Activated naive CD4-positive, alpha-beta T cell treated with anti-CD3 and anti-CD28 coated beads, Interleukin-2, amount 50 U/mL, for 72 hours (primary cell): Measurements from ENCODE around the gene CAPS. TPM values are rescaled to one million over a fixed set of nuclear protein-coding genes. Genes with fewer than 3 reads are reported as not detected.
A peak's percentile ranks its signal among the peaks of the same experiment; 100 is the strongest.
"Not testable (repeated sequence)": the region's sequence is repeated elsewhere in the genome, so short reads cannot be mapped to it uniquely, and the experiment has no call there.

ENCODE experiments used
- ATAC-seq, 2 donors: fragments of 150-1000 bp; cut with Tn5 transposase; 2 replicates each; pipeline ENCODE4 v1.10.0; 2021; ENCODE audit warnings: mild to moderate bottlenecking in 2 of 2, moderate library complexity in 2 of 2
- DNase-seq, 2 donors: peaks; one replicate each; pipeline ENCODE4 v3.0.0; 2021 to 2022; ENCODE audit warnings: low spot score in 2 of 2
- H3K27ac Mint-ChIP-seq, 2 donors: one replicate each; pipeline ENCODE4 v1.8.0; 2022; ENCODE audit warnings: mild to moderate bottlenecking in 2 of 2, mixed read lengths in 2 of 2
- H3K36me3 Mint-ChIP-seq, 2 donors: one replicate each; pipeline ENCODE4 v1.8.0; 2022; ENCODE audit warnings: mixed read lengths in 2 of 2
- H3K9me3 Mint-ChIP-seq, 2 donors: one replicate each; pipeline ENCODE4 v1.8.0; 2022; ENCODE audit warnings: mixed read lengths in 2 of 2
- total RNA-seq, 2 donors: library from RNA; stranded (reverse); gene quantifications; one replicate each; pipeline ENCODE4 v1.2.3, GENCODE V29; 2022

CAPS gene
- total RNA-seq, 2 donors from 2014 or later, result 5.1 to 6.0 TPM

GRCh38 chr19:5884065-5884811 is 29.8 kb upstream of the CAPS start:
- not testable (repeated sequence) for H3K9me3 Mint-ChIP-seq, H3K36me3 Mint-ChIP-seq, ATAC-seq, H3K27ac Mint-ChIP-seq, DNase-seq

- Mint-ChIP-seq H3K27ac (no peak overlapping the region), H3K36me3 (no peaks in the 10 kb centered on the region), H3K9me3 (no peaks in the 10 kb centered on the region)
- DNase-seq (no peak), ATAC-seq (no peak)
These were observed 24.6 kb upstream of the CAPS start for GRCh38 chr19:5889288-5889971.

DNA sequence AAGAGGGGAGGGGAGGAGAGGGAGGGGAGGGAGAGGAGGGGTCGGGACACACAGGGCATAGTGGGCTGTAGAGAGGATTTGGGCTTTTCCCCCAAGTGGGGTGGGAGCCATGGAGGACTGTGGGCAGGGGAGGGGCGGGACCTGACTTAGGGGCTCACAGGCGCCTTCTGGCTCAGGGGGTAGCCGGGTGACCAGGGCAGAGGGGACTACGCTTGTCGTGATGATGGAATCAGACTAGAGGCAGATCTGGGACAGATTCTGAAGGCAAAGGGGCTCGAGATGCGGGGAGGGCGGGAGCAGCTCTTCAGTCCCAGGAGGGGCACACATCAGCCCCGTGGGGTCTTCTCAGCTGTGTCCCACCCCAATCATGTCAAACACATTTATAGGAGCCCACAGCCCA is 24.0 kb upstream of the CAPS start:
- no peak for DNase-seq
- H3K9me3 Mint-ChIP-seq, result no peaks in the 10 kb centered on the region
- H3K27ac Mint-ChIP-seq, result no peak overlapping the region
- no peak for ATAC-seq
- no peaks in the 10 kb centered on the region for H3K36me3 Mint-ChIP-seq

DNA sequence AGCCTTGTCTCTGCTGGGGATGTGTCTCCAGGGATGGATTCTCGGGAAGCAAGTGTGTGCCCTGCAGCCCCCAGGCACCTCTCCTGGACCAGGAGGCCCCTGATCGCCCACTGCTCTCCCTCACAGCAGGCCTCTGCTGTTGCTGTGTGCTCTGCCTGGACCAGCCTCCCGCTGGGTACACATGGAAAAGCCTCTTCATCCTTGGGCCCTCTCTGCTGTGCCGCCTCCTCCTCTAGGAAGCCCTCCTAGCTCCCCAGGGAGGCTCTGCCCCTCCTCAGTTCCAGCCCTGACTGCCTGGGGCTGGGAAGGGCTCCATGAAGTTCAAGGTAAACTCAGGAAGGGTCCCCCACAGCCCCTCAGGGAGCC is 22.5 kb upstream of the CAPS start:
- Mint-ChIP-seq H3K36me3 (no peaks in the 10 kb centered on the region), H3K27ac (peak overlapping the region in 1 of 2 donors; percentile 53), H3K9me3 (no peaks in the 10 kb centered on the region)
- DNase-seq (no peak), ATAC-seq (no peak)

DNA sequence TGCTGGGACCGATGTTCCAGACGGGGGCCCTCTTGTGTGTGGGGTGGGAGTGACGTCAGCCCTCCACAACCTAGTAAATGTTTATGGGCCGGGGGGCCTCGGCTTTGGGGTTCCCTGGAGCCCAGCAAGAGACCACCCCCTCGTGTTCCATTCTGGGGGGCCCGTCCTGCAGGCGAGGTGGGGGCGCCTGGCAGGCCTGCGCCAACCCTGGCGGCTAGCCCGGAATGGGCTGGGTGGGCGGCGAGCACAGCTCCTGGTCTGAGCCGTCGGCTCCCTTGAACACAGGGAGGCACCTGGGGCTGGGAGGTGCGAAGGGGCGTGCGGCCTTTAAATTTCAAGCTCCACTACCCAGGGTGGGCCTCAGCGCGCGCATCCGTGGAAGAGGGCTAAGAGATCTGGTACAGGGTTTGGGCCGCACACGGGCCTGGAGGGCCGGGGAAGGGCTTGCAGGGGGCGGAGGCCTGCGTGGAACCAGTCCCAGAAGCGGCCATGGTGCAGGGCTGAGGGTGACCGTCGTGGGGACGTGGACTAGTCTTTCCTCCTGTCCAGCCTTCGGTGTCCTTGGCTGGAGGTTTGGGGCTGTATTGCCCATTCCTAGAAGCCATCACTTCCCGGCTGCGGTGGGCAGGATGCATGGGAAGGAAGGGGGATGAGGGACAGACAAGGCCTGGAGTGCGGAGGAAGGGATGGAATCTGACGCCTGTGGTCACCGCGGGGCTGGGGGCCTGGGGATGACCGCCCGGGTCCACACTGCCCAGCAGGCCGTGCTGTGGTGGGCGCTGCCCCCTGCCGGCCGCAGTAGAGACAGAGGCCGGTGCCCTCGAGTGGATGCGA is 21.9 kb upstream of the CAPS start:
- Mint-ChIP-seq H3K9me3 (no peaks in the 10 kb centered on the region), H3K36me3 (no peaks in the 10 kb centered on the region), H3K27ac (peak overlapping the region in 1 of 2 donors; percentile 53)
- DNase-seq, result peak in 1 of 2 donors; percentile 28
- ATAC-seq, result peak; percentile 60 to 74

DNA sequence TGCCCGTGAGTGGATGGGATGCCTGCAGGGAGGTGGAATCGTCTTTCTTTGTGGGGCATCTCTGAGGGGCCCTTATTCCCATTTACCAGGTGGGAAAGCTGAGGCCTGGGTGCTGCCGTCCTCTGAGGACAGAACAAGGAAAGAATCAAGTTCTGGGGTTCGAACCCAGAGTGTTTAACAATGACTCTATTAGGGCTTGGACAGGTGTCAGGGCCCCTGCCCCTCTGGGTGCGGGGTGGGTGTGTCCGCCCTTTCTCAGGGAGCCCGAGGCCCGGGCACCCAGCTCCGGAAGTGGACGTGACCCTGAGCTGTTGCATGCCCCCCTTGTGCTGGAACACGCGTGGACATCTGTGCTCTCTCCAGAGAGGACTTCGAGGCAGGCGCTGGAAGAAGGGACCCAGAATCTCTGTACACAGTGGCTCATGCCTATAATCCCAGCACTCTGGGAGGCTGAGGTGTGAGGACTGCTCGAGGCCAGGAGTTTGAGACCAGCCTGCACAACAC is 21.2 kb upstream of the CAPS start:
- ATAC-seq (no peak), DNase-seq (no peak)
- Mint-ChIP-seq H3K9me3 (no peaks in the 10 kb centered on the region), H3K27ac (peak overlapping the region in 1 of 2 donors; percentile 53), H3K36me3 (no peaks in the 10 kb centered on the region)

DNA sequence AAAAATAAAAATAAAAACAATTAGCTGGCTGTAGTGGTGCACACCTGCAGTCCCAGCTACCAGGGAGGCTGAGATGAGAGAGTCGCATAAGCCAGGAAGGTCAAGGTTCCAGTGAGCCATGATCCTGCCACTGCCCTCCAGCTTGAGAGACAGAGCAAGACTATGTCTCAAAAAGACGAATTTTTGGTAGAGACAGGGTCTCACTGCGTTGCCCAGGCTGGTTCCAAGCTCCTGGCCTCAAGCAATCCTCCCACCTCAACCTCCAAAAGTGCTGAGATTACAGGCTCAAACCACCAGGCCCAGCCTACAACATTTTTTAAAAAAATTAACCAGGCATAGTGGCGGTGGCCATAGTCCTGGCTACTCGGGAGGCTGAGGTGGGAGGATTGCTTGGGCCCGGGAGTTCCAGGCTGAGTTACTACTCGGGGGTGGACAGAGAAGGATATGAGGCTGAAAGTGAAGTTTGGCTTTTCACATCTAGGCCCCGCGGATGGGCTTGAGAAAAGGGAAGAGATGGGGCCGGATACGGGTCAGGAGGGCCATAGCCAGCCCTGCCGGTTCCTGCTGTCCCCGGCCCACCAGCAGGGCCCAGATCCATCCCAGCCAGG is 20.7 kb upstream of the CAPS start:
- Mint-ChIP-seq H3K9me3 (no peaks in the 10 kb centered on the region), H3K27ac (peak overlapping the region in 1 of 2 donors; percentile 65), H3K36me3 (no peaks in the 10 kb centered on the region)
- ATAC-seq, result no peak
- no peak for DNase-seq

DNA sequence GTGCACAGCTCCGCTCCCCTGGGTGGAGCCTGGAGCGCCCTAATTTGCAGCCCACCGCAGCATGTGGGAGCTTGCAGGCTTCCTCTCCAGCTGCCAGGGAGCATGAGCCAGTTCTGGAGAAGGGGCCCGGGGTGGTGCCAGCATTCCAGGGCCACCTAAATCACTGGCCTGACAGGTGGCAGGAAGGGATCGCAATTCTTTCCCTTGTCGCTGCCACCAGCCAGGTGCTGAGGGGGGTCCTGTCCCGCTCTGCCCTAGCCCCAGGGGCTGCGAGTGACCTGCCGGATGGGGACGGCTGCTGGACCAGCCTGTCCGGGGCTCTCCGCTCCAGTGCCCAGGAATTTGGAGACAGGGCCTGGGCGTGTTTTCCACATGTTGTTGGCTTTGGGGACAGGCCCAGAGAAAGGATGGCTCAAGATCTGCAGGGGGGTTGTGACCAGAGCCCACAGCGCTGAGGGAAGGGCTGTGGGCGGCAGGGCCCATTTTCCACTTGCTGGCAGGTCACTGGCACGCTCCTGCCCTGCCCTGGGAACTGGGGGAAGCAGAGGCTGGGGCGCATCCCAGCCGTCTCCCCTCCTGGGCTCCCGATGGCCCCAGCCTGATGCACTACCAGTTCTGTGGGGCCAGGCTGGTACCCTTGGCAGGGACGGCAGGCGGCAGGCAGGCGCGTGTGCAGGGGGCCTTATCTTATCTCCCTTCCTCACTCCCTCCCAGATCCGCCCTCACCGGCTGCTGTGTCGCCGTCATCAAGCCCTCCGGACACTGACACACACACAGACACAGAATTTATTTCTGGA is 19.9 kb upstream of the CAPS start:
- ATAC-seq, result no peak
- no peak for DNase-seq
- H3K9me3 Mint-ChIP-seq, result no peaks in the 10 kb centered on the region
- H3K27ac Mint-ChIP-seq, result no peak overlapping the region
- H3K36me3 Mint-ChIP-seq, result no peaks in the 10 kb centered on the region

DNA sequence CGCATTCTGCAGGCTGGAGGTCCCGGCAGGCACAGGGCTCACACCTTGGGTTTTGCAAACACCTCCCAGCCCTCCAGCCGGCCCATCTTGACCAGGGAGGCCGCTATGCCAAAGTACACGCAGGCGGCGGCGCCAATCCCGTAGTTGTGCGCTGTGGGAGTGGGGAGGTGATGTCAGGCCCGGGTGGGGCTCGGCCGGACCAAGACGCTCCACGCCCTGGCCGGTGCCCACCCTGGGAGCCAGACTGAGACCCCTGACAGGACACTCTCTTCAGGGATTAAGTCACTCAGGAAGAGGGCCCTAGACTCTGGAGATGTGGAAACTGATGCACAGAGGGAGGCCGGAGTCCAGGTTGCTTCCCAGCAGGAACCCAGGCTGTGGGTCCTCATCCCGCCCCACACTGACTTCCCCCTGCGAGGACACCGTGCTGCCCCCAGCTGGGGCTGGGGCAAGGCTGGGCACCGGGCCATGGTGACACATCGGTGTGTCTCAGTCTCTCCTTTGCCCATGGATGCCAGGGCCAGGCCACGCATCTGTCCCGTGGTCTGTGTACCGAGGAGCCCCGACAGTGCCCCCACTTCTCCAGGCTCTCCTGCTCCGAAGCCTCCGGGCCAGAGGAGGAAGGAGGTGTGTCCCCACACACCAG is 19.2 kb upstream of the CAPS start:
- ATAC-seq (no peak), DNase-seq (no peak)
- no peaks in the 10 kb centered on the region for H3K36me3 Mint-ChIP-seq
- H3K27ac Mint-ChIP-seq, result no peak overlapping the region
- no peaks in the 10 kb centered on the region for H3K9me3 Mint-ChIP-seq

DNA sequence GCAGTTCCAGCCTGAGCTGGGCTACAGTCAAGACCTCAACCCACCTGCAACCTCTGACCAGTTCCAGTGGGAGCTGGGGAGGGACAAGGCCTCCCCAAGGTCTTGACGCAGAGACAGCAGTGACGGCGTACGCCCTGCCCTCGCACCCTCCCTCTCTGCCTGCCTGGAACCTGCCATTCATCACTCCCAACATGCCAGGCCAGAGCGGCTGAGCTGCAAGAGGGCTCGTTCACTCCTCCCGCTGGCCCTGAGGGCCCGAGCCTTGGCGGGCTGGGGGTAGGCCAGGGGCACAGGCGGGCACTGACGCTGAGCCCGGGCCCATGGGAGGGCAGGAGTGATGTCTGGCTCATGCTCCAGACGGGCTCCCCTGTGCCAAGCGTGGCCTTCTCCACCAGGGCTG is 18.6 kb upstream of the CAPS start:
- Mint-ChIP-seq H3K27ac (peak overlapping the region in 1 of 2 donors; percentile 44), H3K36me3 (no peaks in the 10 kb centered on the region), H3K9me3 (no peaks in the 10 kb centered on the region)
- DNase-seq (no peak), ATAC-seq (no peak)

DNA sequence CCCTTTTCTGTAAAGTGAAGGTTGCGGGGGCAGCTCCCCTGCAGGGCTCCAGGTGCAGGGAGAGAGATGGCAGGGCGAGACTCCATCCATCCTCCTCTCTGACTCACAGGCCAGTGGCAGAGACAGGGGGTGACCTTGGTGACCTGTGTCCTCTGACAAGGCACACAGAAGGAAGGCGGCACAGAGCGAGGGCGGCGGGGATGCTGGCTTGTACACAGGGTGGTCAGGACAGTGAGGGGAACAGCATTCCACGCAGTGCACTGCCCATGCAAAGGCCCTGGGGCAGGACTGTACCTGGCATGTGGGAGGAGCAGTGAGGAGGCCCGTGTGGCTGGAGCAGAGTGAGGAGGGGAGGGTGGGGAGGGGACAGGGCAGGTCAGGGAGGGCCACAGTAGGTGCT is 18.2 kb upstream of the CAPS start:
- ATAC-seq (no peak), DNase-seq (no peak)
- Mint-ChIP-seq H3K27ac (no peak overlapping the region), H3K9me3 (no peaks in the 10 kb centered on the region), H3K36me3 (peaks cover 0 to under 1% of the 10 kb centered on the region in 2 donors)

GRCh38 chr19:5896365-5897076 is 17.5 kb upstream of the CAPS start:
- H3K9me3 Mint-ChIP-seq, result no peaks in the 10 kb centered on the region
- H3K27ac Mint-ChIP-seq, result no peak overlapping the region
- no peak for ATAC-seq
- peaks cover 0 to 5% of the 10 kb centered on the region in 2 donors for H3K36me3 Mint-ChIP-seq
- no peak for DNase-seq

DNA sequence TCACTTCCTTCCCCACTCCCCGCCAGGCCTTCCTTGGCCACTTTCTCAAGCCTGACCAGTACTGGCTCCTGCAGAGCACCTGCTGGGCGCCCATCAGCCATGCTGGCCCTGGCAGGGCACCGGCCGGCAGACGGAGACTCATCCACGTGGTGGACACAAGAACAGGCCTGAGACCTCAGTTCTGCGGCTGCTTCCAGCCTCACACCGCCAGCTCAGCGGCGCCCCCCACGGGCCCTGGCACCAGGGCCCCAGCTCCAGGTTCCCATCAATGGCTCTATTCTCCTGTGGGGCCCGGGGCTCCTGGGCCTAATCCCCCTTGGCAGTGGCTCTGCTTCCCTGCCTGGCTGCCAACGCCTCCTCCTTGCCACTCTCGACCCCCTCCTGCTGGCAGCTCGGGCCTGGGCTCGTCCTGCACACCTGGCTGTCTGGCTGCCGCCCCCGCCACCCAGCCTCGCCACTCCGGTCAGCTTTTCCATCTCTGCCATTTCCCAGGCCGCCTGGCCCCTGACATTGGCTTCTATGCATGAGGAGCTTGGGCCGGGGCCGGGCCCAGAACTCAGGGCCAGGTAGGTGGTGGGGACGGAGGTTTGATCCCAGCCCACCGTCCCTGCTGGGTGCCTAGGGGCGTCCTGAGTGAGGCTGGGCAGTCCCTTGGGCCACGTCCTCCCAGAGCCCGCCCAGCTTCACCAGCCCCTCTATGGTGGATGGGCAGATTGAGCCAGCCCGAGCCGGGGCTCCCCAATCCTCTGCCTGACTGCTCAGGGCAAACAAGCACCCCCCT is 16.7 kb upstream of the CAPS start:
- no peak for DNase-seq
- Mint-ChIP-seq H3K9me3 (no peaks in the 10 kb centered on the region), H3K36me3 (peaks cover 0 to 5% of the 10 kb centered on the region in 2 donors), H3K27ac (peak overlapping the region in 1 of 2 donors; percentile 59)
- ATAC-seq, result no peak

GRCh38 chr19:5899728-5900526 is 14.1 kb upstream of the CAPS start:
- H3K27ac Mint-ChIP-seq, result peak overlapping the region in 1 of 2 donors; percentile 65
- DNase-seq, result no peak
- peaks cover 9 to 15% of the 10 kb centered on the region in 2 donors for H3K36me3 Mint-ChIP-seq
- no peaks in the 10 kb centered on the region for H3K9me3 Mint-ChIP-seq
- ATAC-seq, result no peak
